Measurements from ENCODE around the gene EMP1. TPM values are rescaled to one million over a fixed set of nuclear protein-coding genes. Genes with fewer than 3 reads are reported as not detected.

Gene EMP1
- total RNA-seq, 1 experiment from 2014 or later: 18.6 TPM

- intact Hi-C loops (cut with micrococcal nuclease; ENCODE audit: unreplicated experiment): no loop called here
- DNase-seq (ENCODE audit: low read depth, low spot score) (no peak), ATAC-seq (no peak)
- ChIA-PET POLR2A (no interaction called here), CTCF (no interaction called here)
- TF ChIP-seq SIN3A (IDR thresholded peaks at IDR 0.05; ENCODE audit: borderline replicate concordance, insufficient read depth, low read depth, low read length) (no peak), TCF7L2 (IDR thresholded peaks at IDR 0.05; ENCODE audit: low read depth, low read length) (no peak), REST (IDR thresholded peaks at IDR 0.05; ENCODE audit: insufficient read depth in 1 of 2, low read depth in 2 of 2, low read length in 1 of 2) (no peak), POLR2AphosphoS5 (IDR thresholded peaks at IDR 0.05; ENCODE audit: low read depth, low read length) (no peak), CTCF (IDR thresholded peaks at IDR 0.05) (no peak)
- no peaks in the 10 kb centered on the region for H3K36me3 ChIP-seq (ENCODE audit: control insufficient read depth, insufficient read depth, low read length)
- H3K9me3 ChIP-seq (ENCODE audit: control insufficient read depth, insufficient read depth, low read depth, low read length): no peaks in the 10 kb centered on the region
- no peak overlapping the region for H3K4me3 ChIP-seq (ENCODE audit: low read depth in 2 of 2, low read length in 2 of 2)
- H3K4me1 ChIP-seq (ENCODE audit: control insufficient read depth, insufficient read depth, low read length): no peaks in the 10 kb centered on the region
- H3K27me3 ChIP-seq (ENCODE audit: control insufficient read depth, insufficient read depth, low read length): no peaks in the 10 kb centered on the region
- H3K27ac ChIP-seq (ENCODE audit: low read length): no peak overlapping the region
- in situ Hi-C loops (cut with HindIII; ENCODE audit: low pct_unique_long_range_greater_than_20kb, low sequenced_read_pairs): no loop called here
- BruUV-seq (replicated peaks): no TSS peak
These were observed 25.5 kb upstream of the EMP1 start for GRCh38 chr12:13170892-13171490.

- DNase-seq (ENCODE audit: low read depth, low spot score): no peak
These were observed 24.3 kb upstream of the EMP1 start for GRCh38 chr12:13171921-13172859.

More at GRCh38 chr12:13171921-13172859, 24.3 kb upstream of the EMP1 start:
- TF ChIP-seq REST (IDR thresholded peaks at IDR 0.05; ENCODE audit: insufficient read depth in 1 of 2, low read depth in 2 of 2, low read length in 1 of 2): no peak
- TF ChIP-seq SIN3A (IDR thresholded peaks at IDR 0.05; ENCODE audit: borderline replicate concordance, insufficient read depth, low read depth, low read length): no peak
- TF ChIP-seq POLR2AphosphoS5 (IDR thresholded peaks at IDR 0.05; ENCODE audit: low read depth, low read length): no peak
- TF ChIP-seq TCF7L2 (IDR thresholded peaks at IDR 0.05; ENCODE audit: low read depth, low read length): no peak
- no peak for TF ChIP-seq CTCF (IDR thresholded peaks at IDR 0.05)
- H3K9me3 ChIP-seq (ENCODE audit: control insufficient read depth, insufficient read depth, low read depth, low read length): no peaks in the 10 kb centered on the region
- no peak overlapping the region for H3K27ac ChIP-seq (ENCODE audit: low read length)
- H3K27me3 ChIP-seq (ENCODE audit: control insufficient read depth, insufficient read depth, low read length): no peaks in the 10 kb centered on the region
- no peak overlapping the region for H3K4me3 ChIP-seq (ENCODE audit: low read depth in 2 of 2, low read length in 2 of 2)
- ATAC-seq: no peak
- in situ Hi-C loops (cut with HindIII; ENCODE audit: low pct_unique_long_range_greater_than_20kb, low sequenced_read_pairs): no loop called here
- ChIA-PET CTCF (no interaction called here), POLR2A (no interaction called here)
- no peaks in the 10 kb centered on the region for H3K4me1 ChIP-seq (ENCODE audit: control insufficient read depth, insufficient read depth, low read length)
- no peaks in the 10 kb centered on the region for H3K36me3 ChIP-seq (ENCODE audit: control insufficient read depth, insufficient read depth, low read length)
- no TSS peak for BruUV-seq (replicated peaks)
- intact Hi-C loops (cut with micrococcal nuclease; ENCODE audit: unreplicated experiment): no loop called here
